Keratinocyte (primary cell): ENCODE results near the gene DLG4.

Source experiments
- CTCF ChIP-seq, 3 experiments: IDR thresholded peaks in 1 of 3; conservative IDR thresholded peaks in 1 of 3; optimal IDR thresholded peaks in 1 of 3; 2 replicates in 2 of 3; 3 replicates in 1 of 3; pipeline versions ENCODE3 to v1.5.1; 2011; ENCODE audit warnings: low read length in 3 of 3, mild to moderate bottlenecking in 3 of 3, moderate library complexity in 2 of 3, control low read depth in 1 of 3, inconsistent platforms in 1 of 3; ENCODE audit not compliant: insufficient read depth in 2 of 3; ENCODE audit errors: extremely low read depth in 1 of 3
- EZH2 ChIP-seq: IDR thresholded peaks from one replicate; pipeline ENCODE4 v1.6.1; 2012; ENCODE audit warnings: inconsistent platforms, mild to moderate bottlenecking, low read length, moderate library complexity

- TF ChIP-seq CTCF (optimal IDR thresholded peaks at IDR 0.05 in 1 of 3, IDR thresholded peaks at IDR 0.05 in 1 of 3, conservative IDR thresholded peaks at IDR 0.05 in 1 of 3; ENCODE audit: extremely low read depth in 1 of 3, insufficient read depth in 2 of 3, low read length in 3 of 3) (no peak), EZH2 (no peak)
Observed at GRCh38 chr17:7191069-7191468, 28.6 kb downstream of the DLG4 start.
